Neural cell (in vitro differentiated cells): ENCODE results near the gene P3R3URF.

Source experiments
- CTCF ChIP-seq: fragments of 450-650 bp; IDR thresholded peaks from 2 replicates; pipeline ENCODE4 v1.5.1; 2014; ENCODE audit warnings: antibody characterized with exemption, mild to moderate bottlenecking, moderate library complexity; ENCODE audit not compliant: poor library complexity, severe bottlenecking
- POLR2AphosphoS5 ChIP-seq: IDR thresholded peaks from 2 replicates; pipeline ENCODE4 v1.6.1; 2012
- TAF1 ChIP-seq: IDR thresholded peaks from 2 replicates; pipeline ENCODE4 v1.6.1; 2012; ENCODE audit warnings: low read depth

- TF ChIP-seq TAF1: no peak
- no peak for TF ChIP-seq CTCF
- no peak for TF ChIP-seq POLR2AphosphoS5
These were observed 18.4 kb upstream of the P3R3URF start for GRCh38 chr1:46194641-46195193.
